Pulmonary artery endothelial cell (primary cell): ENCODE data around the gene SNX27. TPM values are rescaled to one million over a fixed set of nuclear protein-coding genes. Genes with fewer than 3 reads are reported as not detected.

ENCODE experiments used
- DNase-seq: peaks from one replicate; pipeline ENCODE4 v3.0.0-alpha.2; 2011; ENCODE audit warnings: low read depth, low spot score
- total RNA-seq: library from RNA; depleted of rRNA; stranded (reverse); fragments of >200 nt; gene quantifications from 2 replicates; pipeline ENCODE4 v1.2.3, GENCODE V29; 2014

The SNX27 gene
- 13.9 and 25.2 TPM in 2 replicates for total RNA-seq

DNA sequence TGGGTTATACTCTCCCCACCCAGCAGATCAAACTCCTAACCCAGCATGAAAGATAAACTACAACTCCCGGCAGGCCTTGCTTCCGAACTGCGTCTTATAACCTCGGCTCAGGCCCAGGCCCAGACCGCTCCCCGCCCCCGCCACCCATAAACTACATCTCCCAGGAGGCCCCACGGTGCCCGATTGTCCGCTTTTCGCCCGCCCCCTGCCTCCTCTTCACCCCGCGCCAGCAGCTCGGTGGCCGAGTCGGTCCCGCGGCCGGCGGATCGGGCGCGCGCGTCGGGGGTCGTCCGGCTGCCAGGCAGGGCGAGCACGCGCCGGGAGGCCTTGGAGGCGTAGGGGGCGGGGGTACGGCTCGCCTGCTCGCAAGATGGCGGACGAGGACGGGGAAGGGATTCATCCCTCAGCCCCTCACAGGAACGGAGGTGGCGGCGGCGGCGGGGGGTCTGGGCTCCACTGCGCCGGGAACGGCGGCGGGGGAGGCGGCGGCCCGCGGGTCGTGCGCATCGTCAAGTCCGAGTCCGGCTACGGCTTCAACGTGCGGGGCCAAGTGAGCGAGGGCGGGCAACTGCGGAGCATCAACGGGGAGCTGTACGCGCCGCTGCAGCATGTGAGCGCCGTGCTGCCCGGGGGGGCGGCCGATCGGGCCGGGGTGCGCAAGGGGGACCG lies at the start of gene SNX27:
SNX27 (plus strand) TSS at position 219 of the 669 bp plus-strand sequence; CDS start at position 371, 152 bp downstream.
- DNase-seq, result peak; percentile 77

DNA sequence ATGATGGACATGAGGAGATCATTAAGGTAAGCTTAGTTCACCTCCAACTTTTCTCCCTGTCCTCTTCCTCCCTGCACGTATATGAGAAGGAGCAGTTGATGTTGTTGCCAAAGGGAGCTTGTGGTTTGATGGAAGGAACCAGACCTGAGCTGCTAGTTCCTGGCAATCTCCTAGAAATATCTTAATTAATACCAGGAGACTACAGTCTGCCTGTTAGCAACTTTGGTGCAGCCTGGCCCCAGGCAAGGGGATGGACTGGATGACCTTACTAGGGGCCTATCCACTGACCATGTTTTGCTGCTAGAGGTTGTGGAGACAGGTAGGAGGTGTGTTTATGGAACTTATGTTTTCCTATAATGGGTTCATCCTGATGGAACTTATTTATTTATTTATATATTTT lies 49.2 kb upstream of the SNX27 start:
- DNase-seq, result no peak

DNA sequence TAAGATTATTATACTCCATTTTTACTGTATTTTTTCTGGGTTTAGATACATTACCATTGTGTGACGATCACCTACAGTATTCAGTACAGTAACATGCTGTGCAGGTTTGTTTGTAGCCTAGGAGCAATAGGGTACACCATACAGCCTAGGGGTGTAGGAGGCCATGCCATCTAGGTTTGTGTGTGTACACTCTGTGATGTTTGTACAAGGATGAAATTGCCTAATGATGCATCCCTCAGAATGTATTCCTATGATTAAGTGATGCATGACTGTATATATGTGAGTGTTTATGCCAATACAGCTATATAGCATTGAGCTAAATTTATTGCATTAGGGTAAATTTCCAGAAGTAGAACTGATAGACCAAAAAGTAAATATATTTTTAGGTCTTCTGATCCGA lies 48.5 kb upstream of the SNX27 start:
- DNase-seq, result no peak

DNA sequence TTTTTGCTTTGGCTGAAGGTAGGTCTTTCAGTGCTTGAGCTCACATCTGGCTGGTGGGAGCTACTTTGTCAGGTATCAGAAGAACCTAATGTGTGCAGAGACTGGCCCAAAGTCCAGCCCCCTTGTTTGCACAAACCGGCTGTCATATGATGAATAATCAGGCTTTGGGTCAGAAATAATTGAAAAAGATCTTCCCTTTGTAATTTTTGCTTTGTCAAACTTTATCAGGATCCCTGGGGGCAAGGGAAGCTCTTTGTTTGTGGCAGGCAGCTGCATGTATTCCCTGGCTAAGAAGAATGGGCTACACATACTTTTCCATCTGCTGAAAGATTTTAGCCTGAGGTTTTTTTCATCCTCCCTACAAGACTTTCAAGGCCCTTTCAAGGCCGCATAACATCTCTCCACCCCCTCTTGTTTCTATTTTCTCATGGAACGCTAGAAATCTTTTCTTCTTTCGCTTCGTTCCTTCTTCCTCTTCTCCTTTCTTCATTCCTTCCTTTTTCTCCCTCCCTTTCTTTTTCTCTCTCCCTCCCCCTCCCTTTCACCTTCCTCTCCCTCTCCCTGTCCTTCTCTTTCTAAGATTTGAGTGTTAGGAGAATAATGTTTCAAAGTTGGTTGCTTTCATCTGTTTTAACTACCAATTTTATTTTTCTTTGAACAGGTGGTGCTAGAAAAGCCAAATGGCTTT lies 46.2 kb upstream of the SNX27 start:
- DNase-seq, result no peak

DNA sequence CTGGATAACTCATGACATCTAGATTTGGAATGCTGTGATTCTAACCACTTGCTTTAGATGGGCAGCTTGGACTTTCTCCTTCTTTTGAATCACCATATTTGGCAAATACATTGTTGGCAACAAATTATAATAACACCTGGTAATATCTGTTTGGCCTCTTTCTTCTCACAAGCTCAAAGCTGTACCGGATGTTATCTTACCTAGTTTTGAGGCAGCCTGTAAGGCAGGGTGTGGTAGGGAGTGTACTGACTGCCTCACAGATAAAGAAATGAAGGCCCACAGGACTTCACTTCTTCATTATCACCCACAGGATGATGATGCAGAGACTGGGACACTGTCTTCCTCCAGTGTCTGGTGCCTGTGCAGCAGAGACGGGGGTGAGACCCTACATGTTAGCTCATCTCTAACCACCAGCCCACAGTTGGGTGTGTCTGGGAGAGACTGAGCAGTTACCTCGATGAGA lies 43.2 kb upstream of the SNX27 start:
- DNase-seq, result no peak

DNA sequence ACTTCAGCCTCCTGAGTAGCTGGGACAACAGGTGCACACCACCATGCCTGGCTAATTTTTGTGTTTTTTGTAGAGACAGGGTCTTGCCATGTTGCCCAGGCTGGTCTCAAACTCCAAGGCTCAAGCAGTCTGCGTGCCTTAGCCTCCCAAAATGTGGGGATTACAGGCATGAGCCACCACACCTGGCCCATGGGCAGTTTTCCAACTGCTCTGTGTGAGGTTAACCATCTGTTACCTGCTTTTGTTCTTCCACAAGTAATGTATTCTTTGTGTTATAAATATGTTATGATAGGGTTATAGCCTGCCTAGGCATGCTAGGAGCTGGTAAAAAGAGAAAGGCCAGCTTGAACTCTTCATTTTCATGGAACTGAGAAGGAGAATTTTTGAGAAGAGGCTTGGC lies 41.0 kb upstream of the SNX27 start:
- DNase-seq, result no peak

DNA sequence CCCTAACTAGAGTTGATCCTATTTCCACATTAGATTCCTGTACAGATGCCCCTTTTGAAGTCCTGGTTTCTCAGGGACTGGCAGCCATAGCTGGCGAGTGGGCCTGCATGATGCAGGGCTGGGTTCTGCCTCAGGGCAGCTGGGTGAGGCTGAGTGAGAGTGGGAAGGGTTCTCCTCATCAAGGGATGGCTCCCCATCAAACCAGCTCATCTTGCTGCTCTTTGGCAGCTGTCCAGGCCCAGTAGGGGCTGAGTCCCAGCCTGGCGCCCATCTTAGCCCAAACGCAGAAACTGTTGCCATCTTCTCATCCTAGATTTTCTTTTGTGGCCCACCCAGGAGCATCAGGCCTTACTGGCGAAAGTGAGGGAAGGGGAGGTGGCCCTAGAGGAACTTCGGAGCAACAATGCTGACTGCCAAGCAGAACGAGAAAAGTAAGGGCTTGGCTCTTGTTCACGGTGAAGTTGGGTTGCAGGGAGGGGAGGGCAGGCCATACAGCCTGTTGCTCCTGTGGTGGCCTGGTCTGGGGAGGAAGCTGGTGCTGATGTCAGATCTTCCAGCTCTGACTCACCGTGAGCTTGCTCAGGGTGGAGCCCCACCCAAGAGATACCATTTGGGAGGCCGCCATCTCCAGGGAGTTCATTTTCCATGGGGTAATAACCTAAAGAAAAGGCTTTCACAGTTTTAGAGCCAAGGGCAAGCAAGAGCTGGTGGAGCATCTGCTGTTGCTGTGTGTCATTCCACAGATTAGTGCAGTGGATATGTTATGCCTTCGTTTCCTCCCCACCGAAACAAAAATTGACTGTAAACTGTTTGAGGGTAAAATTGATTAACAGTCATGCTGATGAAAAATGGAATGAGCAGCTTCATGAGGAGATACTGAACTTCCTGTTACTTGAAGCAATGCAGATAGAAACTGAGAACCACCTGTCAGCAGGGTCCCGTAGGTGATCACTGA lies 37.0 kb upstream of the SNX27 start:
- no peak for DNase-seq

DNA sequence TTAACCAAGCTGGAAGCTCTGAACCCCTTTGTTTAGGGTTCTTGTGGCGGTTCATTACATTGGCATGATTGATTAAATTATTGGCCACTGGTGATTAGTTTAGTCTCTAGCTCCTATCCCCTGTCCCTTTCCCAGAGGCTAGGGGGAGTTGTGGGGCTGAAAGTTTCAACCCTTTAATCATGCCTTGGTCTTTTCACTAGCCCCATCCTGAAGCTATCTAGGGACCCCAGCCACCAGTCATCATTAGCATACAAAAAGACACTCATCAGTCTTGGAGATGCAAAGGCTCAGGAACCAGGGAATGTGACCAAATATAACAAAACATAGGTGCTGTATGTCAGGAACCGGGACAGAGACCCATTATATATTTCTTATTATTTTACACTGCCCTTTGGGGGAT lies 34.7 kb upstream of the SNX27 start:
- no peak for DNase-seq

DNA sequence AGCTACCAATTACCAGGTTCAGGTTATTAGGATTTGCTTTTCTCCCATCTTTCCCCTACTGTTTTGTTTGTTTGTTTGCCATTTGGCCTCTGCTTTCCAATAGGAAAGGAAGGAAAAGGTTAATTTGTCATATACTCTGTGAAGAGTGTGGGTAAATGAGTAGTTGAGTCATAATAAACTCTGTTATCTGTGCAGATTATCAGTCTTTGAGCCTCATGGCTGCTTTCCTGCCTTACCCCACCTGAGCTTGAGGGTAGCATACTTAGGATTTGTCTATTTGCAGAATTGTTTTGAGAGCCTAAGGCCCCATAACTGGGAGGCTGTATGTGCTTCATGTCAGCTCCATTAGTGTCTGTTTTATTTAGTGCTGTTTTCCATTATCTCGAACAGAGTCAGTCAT lies 32.9 kb upstream of the SNX27 start:
- no peak for DNase-seq

DNA sequence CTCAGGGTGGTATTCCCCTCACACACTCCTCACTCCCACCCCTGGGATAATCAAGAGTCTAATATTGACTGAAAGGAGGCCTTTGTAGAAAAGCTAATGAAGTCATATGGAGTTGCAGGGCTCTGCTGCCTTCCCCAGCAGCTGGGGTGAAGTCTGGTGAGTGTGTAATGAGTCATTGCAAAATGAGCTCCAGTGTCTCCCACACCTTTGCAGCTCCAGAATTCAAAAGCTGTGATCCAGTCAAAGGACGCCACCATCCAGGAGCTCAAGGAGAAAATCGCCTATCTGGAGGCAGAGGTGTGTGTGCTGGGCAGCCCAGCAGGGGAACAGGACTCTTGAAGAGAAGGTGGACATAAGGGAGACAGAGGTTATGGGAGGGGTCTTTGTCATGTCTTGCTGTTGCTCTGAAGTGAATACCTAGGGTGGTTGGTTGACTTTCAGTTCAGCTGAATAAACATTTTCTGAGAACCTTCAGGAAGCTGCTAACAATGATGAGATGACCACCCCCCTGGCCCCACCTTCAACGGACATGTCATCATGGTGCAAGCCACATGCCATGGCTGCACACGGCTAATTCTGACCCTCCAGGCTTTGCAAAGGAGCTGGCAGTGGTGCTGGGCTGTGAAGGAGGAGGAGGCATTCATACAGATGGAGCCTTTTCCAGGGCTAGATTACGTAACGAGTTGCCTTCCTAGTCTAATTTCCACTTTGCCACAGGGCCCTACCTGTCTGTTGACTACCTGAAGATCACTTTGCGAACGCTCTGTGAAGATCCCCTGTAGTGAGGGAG lies 32.2 kb upstream of the SNX27 start:
- no peak for DNase-seq

DNA sequence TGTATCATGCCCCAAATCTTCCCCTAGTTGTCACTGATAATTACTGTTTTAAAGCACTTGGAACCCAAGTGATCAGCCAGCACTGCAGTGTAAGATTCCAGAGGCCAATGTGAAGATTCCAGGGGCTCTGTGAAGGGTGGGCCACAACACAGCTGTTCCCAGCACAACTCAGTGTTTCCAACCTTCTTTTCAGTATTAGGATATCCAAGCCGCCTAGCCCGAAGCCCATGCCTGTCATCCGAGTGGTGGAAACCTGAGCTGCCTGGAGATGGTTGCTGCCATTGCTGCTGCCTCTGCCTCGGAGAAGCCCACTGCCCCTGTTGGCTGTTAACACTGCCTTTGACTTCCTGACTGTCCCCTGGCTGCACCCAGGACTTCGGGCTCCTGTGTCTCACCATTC lies 30.4 kb upstream of the SNX27 start:
- no peak for DNase-seq

DNA sequence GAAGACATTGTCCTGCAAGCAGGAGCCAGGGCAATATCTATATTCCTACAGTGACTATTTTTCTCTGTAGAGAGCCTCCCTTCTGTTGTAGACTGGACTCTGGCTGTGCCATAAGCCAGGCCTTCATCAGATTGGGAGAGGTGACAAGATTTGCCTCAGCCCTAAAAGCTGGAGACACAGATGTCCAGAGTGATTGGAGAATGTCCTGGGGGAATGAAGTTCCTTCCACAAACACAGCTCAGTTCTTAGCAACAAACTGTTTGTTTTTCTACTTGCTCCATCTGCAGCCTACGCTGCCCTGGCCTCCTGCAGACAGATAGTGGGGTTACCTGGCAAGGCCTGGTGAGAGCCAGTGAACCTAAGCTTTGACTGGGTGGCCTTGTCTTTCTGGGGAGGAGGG lies 29.9 kb upstream of the SNX27 start:
- no peak for DNase-seq

DNA sequence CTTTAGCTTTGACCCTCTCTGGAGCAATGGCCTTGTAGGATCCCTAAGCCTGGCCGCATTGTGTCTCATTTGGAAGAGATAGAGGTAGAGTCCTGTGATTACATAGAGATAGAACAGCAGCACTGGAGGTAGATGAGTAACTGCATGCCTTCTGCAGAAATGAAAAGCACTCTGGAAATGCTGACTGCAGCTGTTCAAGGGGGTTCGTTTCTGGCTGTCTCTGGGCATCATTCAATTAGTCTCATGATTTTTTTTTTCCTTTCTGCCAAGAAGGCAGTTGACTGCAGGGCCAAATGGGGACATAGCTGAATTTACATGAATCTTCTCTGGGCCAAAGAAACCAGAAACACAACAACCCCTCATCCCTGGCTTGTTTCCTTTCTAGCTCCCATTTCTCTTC lies 28.1 kb upstream of the SNX27 start:
- DNase-seq, result no peak

DNA sequence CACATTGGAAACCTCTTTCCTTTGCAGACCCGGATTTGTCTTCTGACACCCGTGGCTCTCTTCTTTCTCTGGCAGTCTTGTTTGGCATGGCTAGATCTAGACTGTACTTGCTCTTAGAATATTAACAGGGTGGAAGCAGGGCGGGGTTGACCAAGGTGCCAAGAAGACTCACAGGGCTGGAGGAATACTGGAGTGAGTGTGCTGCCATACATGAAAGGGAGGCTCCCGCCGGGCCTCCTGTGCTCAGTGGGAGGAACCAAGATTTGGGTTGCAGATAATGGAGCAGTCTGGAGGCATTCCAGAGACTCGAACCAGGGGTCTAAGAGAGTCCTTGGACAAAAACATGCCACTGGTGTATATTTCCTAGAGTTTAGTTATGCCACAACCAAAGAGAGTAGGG lies 27.6 kb upstream of the SNX27 start:
- no peak for DNase-seq

DNA sequence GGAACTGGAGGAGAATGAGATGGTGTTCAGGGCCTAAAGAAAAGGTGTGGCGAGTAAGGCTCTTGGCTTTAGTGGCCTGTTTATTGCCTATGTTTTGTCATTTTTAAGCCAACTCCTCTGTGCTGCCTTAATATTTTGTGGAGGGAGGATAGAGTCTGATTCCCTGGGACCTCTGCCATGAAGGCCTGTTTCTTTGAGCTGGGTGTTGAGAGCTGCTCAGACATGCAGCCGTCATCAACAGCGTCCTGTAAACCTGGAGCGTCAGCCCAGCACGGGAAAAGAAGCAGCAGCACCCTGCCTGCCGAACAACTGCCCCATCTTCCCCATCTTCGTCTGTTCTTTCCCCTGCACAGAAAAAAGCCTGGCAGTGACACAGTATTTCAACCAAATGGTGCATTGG lies 27.1 kb upstream of the SNX27 start:
- DNase-seq, result no peak

DNA sequence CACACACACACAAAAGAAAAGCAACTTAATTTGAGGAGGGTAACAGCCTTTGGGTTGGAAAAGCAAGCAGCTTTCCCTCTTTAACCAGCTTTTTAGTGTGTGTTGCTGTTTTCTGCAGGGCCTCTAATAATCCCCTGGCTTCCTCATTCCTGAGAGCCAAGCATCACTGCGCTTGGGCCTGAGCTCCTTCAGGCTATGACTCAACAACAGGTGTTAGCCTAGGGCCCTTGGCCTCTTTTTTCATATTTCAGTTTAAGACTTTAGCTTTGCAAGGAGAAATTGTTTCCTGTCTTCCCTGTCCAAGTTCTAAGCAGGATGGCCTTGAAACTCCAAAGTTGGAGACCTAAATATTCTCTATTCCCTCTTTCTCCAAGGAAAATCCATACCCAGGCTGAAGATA lies 26.2 kb upstream of the SNX27 start:
- no peak for DNase-seq

DNA sequence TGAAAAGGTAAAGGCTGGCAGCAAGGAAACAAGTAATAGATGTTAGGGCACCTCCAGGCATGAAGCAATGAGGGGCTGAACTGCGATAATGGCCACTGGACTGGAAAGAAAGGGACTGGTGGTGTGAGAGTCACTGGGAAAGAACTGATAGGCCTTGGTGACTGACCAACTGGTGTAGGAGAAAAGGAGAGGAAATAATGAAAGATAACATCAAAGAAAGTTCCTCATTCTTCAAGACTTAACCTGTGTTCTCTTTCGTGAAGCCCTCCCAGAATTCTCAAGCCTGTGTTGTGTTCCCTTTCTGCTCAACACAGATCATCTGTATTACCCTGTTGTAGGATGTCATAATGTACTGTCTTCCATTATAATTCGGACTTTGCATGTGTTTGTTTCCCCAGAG lies 20.9 kb upstream of the SNX27 start:
- DNase-seq, result no peak

DNA sequence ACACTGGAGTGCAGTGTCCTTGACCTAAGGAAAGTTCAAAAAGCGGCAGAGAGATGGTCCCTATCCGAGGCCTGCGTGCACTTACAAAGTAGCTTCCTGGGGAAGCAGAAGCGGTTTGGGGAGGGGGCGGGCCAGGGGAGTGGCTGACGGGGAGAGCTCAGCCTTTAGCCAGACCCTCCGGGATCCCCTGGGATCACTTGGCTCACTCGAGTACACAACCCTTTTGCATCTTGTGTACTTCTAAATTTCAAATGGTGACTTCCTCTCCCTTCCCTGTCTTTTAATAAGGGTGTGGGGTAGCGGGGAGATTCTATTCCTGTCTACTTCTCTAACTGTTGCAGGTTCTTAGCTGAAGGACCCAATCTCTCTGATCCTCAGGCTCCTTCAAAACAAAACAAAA lies 18.1 kb upstream of the SNX27 start:
- DNase-seq, result no peak

DNA sequence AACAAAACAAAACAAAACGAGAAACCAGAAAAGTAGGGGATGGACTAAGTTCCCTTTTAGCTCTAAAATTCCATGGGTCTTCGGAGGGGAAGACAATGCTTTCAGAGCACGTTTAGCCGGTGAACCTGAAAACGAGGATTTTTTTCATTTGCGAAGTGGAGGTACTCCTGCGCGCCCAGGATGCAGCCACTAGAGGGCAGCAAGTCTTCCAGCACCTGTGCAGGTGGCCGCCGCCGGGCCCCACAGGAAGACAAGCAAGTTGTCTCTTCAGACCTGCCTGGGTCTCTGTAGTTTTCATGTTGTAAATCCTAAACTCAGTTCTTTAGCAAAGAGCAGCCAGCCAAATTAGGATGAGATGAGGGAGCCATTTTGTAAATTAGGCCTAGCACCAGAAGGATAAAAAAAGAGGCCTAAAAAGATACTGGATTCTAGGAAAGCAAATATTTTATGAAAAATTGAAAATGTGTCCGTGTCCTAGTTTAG lies 17.7 kb upstream of the SNX27 start:
- DNase-seq, result no peak

DNA sequence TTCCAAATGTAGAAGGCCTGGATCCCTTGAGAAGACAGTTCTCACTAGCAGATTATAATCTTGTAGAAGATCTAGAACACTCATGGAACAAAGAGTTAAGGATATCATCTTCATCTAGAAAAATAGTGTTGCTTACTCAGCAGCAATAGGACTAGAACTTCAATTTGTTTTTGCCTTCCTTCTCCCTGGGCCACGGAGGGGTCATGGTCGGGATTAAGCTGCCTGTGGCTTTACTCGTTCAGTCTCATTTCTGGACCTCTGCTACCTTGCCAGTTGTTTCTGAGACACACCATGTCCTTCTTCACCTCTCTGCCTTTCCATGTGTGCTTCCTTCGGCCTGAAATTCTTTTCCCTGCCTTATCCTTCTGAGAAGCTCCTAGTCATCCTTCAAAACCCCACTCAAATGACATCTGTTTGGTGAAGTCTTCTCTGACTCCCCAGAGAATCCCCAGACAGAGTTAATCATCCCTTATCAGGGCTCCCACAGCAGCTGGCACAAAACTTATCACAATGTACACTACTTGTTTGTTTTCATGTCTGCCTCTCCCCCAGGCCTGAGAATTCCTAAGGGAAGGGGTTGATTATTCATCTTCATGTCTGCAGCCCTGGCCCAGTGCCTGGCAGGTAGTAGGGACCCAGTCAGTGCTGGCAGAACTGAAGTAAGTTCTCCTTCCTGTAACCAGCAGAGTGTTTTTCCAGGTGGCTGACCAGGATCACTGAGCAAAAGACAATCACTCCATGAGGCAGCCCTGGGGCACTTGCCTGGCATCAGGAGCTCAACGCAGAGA lies 15.5 kb upstream of the SNX27 start:
- DNase-seq, result no peak
